Measurements from ENCODE around the gene SAE1. TPM values are rescaled to one million over a fixed set of nuclear protein-coding genes. Genes with fewer than 3 reads are reported as not detected.

The SAE1 gene
- total RNA-seq, 1 experiment from 2014 or later: 251 TPM

GRCh38 chr19:47113850-47114651 is 16.6 kb upstream of the SAE1 start:
- Mint-ChIP-seq H3K27ac (ENCODE audit: unreplicated experiment) (peak overlapping the region; percentile 99), H3K36me3 (ENCODE audit: insufficient read depth, unreplicated experiment) (peaks cover 52% of the 10 kb centered on the region), H3K4me3 (ENCODE audit: unreplicated experiment) (peak overlapping the region; percentile 97), H3K9me3 (ENCODE audit: unreplicated experiment) (no peaks in the 10 kb centered on the region), H3K4me1 (ENCODE audit: low read depth, unreplicated experiment) (peaks cover 21% of the 10 kb centered on the region), H3K27me3 (ENCODE audit: insufficient read depth, unreplicated experiment) (no peaks in the 10 kb centered on the region)
- Histone ChIP-seq H3K36me3 (ENCODE audit: control insufficient read depth, insufficient read depth, low read length) (no peaks in the 10 kb centered on the region; the same call in 1 of the 2 replicates), H3K27me3 (replicated peaks; ENCODE audit: control insufficient read depth, insufficient read depth, low read length) (no peaks in the 10 kb centered on the region), H3K4me1 (peaks cover 11% of the 10 kb centered on the region), H3K9me3 (no peaks in the 10 kb centered on the region), H3K4me3 (ENCODE audit: low read depth, low read length) (peak overlapping the region; percentile 64)
- ChIA-PET CTCF (interaction anchor here (0.5 to 2.1 kb wide), 14 partner anchors 16 to 453 kb away, joined by 3 to 25 read pairs (median 5); partner anchors contain the start of genes DACT3 and SAE1), POLR2A (interaction anchor here (0.5 to 3.0 kb wide), 20 partner anchors 12 to 726 kb away, joined by 3 to 75 read pairs (median 8); partner anchors contain the start of genes CCDC9 and SAE1)
- TF ChIP-seq CTCF (IDR thresholded peaks at IDR 0.05; ENCODE audit: insufficient read depth in 1 of 2, low read depth in 1 of 2, low read length in 1 of 2, severe bottlenecking in 1 of 2, unreplicated experiment in 1 of 2): no peak
- DNase-seq: peak in 1 of 2 experiments; percentile 40
- intact Hi-C loops (cut with micrococcal nuclease; ENCODE audit: unreplicated experiment): loop anchor here (1.0 to 5.0 kb wide), 5 partner anchors 11 to 66 kb away; partner anchors contain the start of genes SAE1 and TMEM160
- TSS peak; percentile 92 for BruUV-seq (replicated peaks)

- Mint-ChIP-seq H3K27me3 (ENCODE audit: insufficient read depth, unreplicated experiment) (no peaks in the 10 kb centered on the region), H3K4me3 (ENCODE audit: unreplicated experiment) (no peak overlapping the region), H3K9me3 (ENCODE audit: unreplicated experiment) (no peaks in the 10 kb centered on the region), H3K4me1 (ENCODE audit: low read depth, unreplicated experiment) (peaks cover 19% of the 10 kb centered on the region), H3K27ac (ENCODE audit: unreplicated experiment) (no peak overlapping the region), H3K36me3 (ENCODE audit: insufficient read depth, unreplicated experiment) (peaks cover 8% of the 10 kb centered on the region)
- ChIA-PET CTCF (no interaction called here), POLR2A (no interaction called here)
- intact Hi-C loops (cut with micrococcal nuclease; ENCODE audit: unreplicated experiment): loop anchor here (10.0 kb wide), 1 partner anchor 266 kb away; the partner anchor contains the start of gene AP2S1
- Histone ChIP-seq H3K36me3 (ENCODE audit: control insufficient read depth, insufficient read depth, low read length) (no peaks in the 10 kb centered on the region), H3K4me3 (ENCODE audit: low read depth, low read length) (no peak overlapping the region), H3K9me3 (no peaks in the 10 kb centered on the region), H3K4me1 (peaks cover 27% of the 10 kb centered on the region), H3K27me3 (replicated peaks; ENCODE audit: control insufficient read depth, insufficient read depth, low read length) (no peaks in the 10 kb centered on the region)
- TF ChIP-seq CTCF (IDR thresholded peaks at IDR 0.05; ENCODE audit: insufficient read depth in 1 of 2, low read depth in 1 of 2, low read length in 1 of 2, severe bottlenecking in 1 of 2, unreplicated experiment in 1 of 2): no peak
- no peak for DNase-seq
- no TSS peak for BruUV-seq (replicated peaks)
These were observed 10.1 kb upstream of the SAE1 start for GRCh38 chr19:47120470-47121067.

Measured in Caco-2 (cell line).